ENCODE data around the gene RHOT2.

The RHOT2 gene

DNA sequence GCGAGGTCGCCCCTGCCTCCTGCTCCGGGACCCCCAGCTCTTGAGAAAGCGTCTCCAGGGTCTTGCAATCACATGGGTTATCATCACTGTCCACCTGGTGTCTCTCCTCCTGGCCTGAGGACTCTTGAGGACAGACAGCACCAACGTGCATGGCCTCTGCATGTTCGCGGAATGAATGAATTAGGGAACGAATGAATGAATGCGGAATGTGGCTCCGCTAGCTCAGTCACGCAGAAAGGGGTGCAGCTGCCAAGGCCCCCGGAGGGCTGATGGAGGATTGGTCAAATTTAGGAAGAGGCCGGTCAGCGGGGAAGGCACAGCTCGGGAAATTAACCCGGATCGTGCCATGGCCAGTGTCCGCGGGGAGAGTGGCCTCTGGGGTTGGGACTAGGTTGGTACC, 34.4 kb downstream of the RHOT2 start:
- DNase-seq, result no peak

DNA sequence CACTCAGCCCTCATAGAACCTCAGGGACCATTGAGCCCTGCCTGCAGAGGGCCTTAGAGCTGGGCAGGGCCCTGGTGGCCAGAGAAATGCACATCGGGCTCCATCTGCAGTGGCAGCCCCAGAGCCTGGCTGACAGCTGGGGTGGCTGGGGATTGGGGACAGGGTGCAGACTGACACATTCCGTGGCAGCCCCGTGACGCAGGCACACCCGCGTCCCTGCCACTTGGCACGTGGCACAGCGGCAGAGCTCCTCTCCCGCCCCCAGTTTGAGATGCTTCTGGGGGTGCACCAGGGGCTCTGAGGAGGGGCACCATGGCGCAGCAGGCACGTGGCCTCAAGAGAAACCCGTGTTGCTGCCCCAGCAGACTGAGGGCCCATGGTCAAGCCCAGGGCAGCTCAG, 35.5 kb downstream of the RHOT2 start:
- no peak for DNase-seq

DNA sequence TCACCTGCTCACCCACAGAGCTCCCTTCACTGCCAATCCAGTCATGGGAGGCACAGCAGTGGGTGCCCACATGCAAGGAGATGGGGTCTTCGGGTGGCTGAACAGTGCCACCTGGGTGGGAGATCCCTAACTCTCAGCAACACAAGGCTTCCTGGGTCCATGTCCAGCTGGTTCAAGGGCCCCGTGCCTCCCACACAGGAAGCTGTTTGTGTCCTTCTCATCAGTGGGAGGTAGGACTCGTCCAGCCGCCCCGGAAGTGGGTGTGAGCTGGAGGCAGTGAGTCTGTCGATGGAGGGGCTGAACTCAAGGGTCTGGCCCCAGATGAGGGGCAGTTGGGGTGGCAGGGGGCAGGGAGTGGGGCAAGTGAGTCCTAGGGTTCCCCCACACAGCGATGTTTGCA, 36.1 kb downstream of the RHOT2 start:
- no peak for DNase-seq

DNA sequence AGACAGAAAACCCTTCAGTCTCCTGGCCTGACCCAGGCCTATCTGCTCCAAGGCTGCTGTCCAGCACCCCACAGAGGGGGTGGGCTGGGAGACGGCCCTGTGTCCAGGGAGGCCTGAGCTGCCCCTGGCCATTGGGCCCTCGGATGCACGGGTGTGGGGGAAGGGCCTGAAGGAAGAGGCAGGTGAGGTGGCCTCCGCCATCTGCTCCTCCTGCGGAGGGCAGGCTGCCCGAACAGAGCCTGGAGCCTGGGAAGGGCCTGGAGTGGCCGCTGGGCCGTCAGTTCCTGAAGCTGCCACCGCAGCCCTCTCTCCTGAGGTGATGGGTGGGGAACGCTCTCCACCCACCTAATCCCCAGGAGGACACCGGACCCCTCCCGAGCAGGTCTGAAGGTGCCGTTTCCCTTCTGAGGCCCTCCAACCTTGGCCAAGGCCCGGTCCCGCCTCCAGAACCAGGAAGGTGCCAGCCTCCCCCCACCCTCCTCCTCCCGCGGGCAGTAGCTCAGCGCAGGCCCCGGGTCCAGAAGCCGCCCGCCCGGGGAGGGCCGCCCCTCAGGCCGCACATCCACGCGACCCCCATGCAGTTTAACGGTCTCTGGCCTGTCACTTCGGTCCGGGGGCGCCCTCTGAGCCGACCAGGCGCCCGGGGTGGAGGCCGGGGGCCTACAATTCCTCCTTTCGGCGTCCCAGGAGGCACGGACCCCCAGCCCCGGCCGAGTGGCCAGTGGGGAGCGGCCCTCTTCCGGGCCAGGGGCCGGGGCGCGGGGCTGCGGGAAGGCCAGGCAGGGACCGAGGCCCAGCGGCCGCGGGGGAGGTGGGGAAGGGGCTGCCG, 36.8 kb downstream of the RHOT2 start:
- no peak for DNase-seq

DNA sequence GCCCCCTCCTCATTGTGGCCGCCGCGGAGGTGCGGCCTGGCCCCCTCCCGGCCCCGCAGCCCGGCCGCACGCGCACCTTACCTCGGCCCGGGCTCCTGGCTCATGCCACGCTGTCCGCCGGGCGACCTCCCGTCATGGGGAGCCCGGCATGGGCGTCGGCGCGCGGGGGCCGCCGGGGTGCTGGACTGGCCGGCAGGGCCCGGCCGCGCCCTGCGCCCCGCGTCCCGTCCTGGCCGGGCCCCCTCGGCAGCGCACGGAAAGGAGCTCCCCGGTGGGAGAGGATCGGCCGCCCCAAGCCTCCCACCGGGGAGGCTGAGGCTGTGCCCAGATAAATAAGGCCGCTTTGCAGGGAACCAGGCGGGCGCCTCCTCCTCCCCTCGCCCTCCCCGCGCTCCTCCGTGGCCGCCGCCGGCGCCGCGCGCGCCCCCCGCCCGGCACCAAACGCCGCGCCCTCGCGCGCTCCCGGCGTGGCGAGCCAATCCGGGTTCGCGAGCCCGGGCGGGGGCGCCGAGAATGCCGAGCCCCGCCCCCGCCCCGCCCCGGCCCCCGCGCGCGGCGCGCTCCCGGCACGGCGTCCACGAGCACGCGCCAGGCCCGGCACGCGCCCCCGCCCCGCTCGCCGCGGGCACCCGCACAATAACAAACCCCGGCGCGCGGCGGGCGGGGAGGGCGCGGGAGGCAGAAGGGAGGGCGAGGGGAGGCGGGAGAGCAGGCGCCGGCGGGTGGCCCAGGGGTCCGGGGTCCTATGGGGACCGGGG, 37.7 kb downstream of the RHOT2 start, which contains the start of gene FBXL16:
TSS of gene FBXL16 (minus strand) at position 371 of the 758 bp plus-strand sequence. CDS start 8,396 bp downstream, outside the sequence.
- DNase-seq, result no peak

DNA sequence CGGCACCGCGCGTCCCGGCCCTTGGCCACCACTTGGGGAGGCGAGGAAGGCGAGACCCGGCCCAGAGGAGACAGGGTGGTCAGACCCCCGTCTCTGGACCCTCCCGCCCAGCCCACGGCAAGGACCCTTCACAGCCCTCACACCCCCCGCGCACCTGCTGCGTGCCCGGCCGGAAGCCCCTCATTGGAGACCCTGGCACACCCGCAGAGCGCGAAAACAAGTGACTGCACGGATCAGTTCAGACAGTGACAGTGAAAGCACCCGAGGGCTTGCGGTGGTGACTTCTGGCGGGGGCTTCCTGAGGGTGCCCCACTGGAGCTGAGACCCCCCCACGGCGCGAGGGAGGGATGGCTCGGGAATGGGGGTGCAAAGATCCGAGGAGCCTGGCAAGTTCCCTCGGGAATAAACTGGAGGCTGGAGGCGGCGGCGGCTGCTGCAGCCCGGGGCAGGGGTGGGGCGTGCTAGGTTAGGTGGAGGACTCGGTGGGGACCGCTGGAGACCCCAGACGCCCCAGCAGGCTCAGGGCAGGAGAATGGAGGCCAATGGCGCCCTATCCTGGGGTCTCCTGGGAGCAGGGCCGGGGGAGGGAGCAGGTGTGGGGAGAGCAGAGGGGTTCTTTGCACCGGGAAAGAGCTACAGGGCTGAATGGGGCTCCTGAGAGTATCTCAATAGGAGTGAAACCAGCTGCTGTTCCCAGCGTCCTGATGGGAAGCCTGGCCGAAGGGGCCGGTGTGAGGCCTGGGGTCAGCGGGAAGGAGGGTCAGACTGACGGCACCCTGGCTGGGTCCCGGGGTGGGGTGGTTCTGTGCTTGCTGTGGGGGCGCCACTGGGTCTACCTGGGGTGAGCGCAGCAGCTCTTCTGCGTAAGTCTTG, 38.5 kb downstream of the RHOT2 start:
- DNase-seq, result no peak

DNA sequence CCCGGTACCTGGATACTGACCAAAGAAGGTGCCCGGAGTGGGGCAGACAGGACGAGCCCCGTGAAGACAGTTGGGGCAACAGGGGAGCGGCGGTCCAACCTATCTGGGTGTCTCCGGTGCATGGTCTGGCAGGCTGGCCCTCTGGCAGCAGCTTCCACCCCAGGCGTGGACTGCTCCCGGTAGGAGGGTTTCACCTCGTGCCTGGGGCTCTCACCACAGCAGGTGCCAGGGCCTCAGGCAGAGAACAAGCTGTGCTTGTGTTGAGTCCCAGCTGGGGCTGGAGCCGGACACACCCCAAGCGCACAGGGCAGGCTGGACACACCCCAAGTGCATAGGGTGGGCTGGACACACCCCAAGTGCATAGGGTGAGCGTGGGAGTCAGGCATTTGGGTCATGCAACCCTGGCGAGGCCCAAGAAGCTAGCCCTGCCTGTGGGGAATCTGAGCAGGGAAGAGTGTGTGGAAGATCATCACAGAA, 39.2 kb downstream of the RHOT2 start:
- DNase-seq, result no peak

DNA sequence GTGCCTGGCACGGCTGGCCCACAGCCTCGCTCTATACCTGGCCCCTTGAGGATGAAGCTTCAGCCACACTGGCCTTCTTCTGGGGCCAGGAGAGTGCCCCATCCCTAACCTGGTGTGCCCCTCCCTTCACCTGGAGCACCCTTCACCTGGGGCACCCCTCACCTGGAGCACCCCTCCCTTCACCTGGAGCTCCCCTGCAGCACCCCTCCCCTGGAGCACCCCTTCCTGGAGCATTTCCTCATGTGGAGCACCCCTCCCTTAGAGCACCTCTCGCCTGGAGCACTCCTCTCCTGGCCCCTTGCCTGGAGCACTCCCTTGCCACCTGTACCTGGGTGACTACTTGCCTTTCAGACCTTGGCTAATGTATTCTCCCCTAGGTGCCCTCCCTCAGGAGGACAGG, 40.1 kb downstream of the RHOT2 start:
- no peak for DNase-seq

DNA sequence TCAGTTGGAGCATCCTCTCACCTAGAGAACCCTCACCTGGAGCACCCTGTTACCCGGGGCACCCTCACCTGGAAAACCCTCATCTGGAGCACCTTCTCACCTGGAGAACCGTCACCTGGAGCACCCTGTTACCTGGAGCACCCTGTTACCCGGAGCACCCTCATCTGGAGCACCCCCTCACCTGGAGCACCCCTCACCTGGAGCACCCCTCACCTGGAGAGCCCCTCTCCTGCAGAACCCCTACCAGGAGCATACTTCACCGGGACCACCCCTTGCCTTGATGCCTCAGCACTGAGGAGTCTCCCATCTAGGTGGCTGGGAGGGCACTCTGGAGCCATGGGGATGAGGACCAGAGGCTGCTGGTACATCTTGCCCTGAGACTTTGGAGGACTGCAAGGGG, 41.0 kb downstream of the RHOT2 start:
- DNase-seq, result no peak

DNA sequence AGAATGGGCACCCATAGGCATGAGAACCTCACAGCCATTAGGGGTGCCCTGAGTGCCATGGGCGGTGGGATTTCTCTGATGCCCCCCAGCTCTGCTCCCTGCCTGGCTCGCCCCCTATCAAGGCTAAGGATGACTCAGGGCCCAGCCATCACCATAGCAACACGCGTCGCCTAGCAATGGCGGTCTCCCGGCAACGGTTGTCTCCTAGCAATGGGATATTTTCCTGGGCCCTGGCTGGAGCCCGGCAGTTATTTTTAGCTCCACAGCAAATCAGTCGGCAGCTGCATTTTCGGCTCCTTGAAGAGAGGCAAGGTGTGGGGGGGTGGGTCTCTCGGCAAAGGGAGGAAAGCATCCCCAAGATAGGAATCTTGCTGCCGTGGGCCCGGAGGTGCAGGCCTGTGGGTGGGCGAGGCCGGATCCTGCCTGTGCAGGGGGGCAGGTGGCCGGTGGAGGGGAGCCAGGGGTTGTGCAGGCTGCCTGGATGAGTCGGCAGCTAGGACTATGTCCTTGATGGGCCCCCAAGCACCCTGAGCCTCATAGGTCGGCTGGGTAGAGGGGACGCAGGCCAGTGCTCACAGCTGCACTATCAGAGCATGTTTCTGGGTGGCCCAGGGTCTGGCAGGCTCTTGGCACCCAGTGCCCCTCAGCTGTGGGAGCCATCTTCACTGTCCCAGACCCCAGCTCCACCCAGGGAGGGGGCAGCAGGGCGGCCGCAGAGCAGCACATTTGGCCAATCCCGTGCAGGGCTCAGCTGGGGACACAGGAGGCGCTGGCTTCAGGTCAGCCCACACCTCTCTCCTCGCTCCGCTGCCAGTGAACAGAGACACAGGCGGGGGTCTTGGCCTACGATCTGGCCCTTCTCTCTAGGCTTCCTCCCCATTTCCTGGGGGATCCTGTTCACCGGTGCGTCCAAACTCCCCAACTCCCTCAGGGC, 41.9 kb downstream of the RHOT2 start:
- no peak for DNase-seq

DNA sequence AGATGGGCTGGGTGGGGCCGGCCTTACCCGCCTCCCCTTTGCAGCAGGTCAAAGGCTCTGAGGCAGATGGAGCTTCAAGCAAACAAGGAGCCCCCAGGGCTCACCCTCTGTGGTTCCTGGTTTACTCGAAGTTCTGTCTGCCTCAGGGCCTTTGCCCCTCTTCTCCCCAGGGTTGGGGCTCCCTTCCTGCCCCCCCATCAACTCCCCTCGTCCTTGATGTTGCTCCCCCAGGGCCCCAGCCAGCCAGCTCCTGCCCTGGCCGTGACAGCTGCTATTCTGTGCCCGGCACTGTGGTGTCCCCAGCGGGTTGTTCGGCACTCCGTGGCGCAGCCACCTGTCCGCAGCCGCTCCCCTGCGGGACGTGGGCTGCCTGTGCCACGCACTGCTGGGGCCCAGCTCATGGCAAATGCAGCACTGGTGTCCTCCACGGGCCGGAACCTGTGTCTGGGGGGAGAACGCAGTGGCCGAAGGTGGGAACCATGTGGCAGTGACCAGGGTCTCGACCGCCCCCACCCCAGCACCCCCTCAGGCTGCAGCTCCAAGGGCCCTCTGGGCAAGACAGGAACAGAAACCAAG, 42.7 kb downstream of the RHOT2 start:
- DNase-seq, result no peak

DNA sequence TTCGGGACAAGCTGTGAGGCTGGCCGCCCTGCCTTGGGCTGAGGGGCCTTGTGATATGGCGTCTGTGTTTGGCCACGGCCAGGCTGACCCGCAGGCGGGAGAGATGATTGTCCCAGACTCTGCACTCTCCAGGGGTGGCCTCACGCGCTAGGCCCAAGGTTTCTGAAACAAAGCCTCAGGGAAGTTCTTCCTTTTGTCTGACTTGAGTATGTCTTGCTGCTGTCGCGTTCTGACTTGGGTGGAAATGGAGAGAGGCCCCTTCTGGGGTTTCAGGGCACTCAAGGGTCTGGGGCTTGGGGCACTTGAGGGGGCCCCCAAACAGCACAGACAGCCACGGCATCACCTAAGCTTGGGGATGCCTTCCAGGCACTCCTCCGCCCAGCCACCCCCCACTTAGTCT, 43.2 kb downstream of the RHOT2 start:
- DNase-seq, result no peak

DNA sequence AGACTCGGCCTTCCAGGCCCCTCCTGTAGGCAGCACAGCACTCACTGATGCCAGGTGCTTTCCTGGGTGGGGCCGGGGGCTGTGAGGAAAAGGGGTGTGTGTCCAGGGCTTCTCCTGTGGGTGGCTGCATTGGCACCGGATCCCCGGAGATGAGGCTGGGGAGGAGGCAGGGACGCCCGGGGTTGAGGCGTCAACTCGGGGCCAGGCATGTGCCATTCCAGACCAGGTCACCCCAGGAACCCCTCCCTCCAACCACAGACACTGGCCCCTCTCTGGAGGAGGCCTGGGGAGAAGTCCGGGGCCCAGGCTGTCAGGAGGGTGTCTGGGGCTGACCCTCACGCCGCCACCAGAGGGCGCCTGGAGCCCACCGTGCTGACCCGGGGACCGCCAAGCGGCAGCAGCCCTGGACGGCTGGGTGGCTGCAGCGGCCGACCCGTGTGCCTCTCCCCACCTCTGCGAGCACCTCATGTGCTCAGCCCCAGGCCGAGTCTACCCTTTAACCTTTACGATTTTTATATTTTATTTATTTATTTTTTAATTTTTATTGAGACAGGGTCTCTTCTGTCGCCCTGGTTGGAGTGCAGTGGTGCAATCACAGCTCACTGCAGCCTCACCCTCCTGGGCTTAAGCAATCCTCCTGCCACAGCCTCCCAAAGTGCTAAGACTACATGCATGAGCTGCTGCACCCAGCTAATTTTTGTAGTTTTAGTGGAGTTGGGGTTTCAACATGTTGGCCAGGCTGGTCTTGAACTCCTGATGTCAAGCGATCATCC, 43.8 kb downstream of the RHOT2 start:
- DNase-seq, result peak; percentile 71

DNA sequence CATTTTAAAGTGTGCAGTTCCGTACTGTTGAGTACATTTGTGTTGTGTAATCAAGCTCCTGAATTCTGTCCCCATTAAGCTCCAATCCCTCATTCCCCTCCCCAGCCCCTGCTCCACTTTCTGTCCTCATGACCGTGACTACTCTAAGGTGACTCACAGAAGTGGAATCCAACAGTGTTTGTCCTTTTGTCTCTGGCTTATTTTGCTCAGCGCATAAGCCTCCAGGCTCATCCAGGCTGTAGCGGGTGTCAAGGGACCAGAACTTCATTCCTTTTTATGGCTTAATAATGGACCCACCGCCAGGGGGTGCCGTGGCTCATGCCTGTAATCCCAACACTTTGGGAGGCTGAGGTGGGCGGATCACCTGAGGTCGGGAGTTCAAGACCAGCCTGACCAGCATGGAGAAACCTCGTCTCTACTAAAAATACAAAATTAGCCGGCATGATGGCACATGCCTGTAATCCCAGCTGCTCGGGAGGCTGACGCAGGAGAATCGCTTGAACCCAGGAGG, 44.9 kb downstream of the RHOT2 start:
- peak; percentile 43 for DNase-seq

DNA sequence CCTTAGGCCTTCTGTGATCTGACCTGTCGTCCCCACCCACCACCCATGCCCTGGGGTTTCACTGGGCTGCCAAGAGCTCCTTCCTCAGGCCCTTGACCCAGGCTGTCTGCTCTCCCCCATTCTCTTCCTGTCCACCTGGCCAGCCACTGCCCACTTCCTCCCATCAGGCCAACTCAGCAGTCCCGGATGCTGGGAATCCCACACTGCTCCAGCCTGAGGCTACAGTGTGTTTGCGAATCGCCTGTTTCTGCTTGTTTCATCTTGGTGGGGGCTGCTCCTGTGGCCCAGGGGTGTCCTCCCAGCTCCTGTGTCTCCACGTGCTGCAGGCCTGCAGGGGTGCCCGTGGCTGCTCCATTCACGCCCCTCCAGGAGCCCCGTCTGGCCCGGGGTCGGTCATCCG, 46.1 kb downstream of the RHOT2 start:
- no peak for DNase-seq

DNA sequence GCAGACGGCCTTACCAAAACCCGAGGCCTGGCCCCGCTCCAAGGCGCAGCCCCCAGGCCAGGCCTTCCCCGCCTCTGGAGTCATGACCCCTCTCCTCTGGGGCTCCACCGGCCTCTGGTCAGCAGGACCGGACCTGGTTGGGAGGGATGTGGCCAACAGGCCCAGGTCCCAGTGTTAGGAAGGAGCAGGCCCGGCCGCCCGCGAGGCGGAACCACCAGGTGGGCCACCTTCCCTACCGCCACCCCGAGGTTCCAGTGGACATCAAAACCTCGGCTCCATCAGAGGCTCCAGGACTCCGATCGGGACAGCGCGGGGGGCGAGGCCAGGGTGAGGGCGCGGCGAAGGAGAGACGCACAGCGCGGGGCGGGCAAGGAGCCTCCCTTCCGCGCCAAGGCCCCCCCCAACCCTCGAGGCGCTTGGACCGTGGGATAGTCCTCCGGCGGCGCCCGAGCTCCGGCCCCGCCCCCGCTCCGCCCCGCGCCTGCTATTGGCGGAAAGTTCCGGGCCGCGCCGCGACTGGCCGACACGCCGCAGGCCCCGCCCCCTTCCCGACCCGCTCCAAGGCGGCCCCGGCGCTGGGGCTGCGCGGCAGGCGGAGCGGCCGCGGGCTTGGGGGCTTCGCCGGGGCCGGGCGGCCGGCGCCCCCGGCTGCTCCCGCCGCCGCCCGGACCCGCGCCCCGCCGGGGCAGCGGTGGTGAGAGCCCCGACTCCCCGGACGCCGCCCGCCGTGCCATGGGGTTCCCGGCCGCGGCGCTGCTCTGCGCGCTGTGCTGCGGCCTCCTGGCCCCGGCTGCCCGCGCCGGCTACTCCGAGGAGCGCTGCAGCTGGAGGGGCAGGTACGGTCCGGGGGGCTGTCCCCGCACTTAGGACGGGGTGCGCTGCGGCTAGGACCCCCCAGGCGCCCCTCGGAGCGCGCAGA, 46.9 kb downstream of the RHOT2 start, which contains the start of gene METRN:
TSS of gene METRN (plus strand) at position 561 of the 919 bp plus-strand sequence. CDS start at position 733, 172 bp downstream.
- DNase-seq, result peak; percentile 86

DNA sequence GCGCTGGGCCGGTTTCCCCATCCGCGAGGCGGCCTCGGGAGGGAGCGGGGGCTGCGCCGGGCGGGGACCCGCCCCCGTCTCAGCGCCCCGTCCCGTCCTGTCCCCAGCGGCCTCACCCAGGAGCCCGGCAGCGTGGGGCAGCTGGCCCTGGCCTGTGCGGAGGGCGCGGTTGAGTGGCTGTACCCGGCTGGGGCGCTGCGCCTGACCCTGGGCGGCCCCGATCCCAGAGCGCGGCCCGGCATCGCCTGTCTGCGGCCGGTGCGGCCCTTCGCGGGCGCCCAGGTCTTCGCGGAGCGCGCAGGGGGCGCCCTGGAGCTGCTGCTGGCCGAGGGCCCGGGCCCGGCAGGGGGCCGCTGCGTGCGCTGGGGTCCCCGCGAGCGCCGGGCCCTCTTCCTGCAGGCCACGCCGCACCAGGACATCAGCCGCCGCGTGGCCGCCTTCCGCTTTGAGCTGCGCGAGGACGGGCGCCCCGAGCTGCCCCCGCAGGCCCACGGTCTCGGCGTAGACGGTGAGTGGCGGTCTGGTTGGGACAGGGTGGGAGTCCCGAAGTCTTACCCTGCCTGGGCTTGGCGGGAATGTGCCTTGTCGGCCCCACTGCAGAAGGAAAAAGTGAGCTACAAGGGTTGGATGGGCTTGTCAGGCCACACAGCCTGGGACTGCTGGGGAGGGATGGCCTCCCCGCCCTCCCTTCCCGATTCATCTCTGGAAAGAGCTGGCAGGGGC, 47.7 kb downstream of the RHOT2 start:
- DNase-seq, result no peak

DNA sequence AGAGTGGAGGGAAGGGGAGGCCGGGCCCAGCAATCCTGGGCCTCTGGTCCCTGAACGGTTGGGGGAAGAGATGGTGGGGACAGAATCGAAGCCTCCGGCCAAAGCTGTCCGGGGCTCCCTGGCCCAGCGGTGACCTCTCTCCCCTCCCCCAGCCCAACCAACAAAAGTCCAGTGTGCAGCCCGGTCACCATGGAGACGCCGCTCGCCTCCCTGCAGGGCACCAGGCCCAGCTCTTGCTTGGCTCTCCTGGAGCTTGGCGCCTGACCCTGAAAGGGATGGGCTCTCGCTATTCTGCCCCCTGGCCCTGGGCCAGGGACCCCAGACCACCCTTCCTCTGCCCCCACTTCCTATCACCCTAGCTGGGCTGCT, 48.3 kb downstream of the RHOT2 start:
- no peak for DNase-seq

Measured in stimulated activated naive CD4-positive, alpha-beta T cell treated with Interleukin-2 at 50 U/mL for 16 hours (primary cell).